DOHH2 (cell line): ENCODE results near the gene GALE.

Experiments used
- H3F3A ChIP-seq: fragments of 200-600 bp; sonication (generic), shearing (Covaris generic); 2 replicates; pipeline ENCODE4 v1.6.0; 2016; ENCODE audit warnings: antibody characterized with exemption, mild to moderate bottlenecking; ENCODE audit not compliant: control insufficient read depth, insufficient read depth
- H3K27ac ChIP-seq: fragments of 200-600 bp; sonication (generic); 2 replicates; pipeline ENCODE4 v1.5.1; 2014; ENCODE audit warnings: low read depth, mild to moderate bottlenecking, low read length, moderate library complexity
- H3K27me3 ChIP-seq: fragments of 200-600 bp; sonication (generic); 2 replicates; pipeline ENCODE4 v1.6.1; 2014; ENCODE audit warnings: mild to moderate bottlenecking, low read length, mixed read lengths; ENCODE audit not compliant: control insufficient read depth
- H3K36me3 ChIP-seq: fragments of 200-600 bp; sonication (generic); 2 replicates; pipeline ENCODE4 v1.6.1; 2014; ENCODE audit warnings: mild to moderate bottlenecking, low read length, moderate library complexity, mixed read lengths; ENCODE audit not compliant: control insufficient read depth
- H3K4me1 ChIP-seq: fragments of 200-600 bp; sonication (generic); 2 replicates; pipeline ENCODE4 v1.6.1; 2014; ENCODE audit warnings: mild to moderate bottlenecking, low read length, mixed read lengths; ENCODE audit not compliant: control insufficient read depth
- H3K4me2 ChIP-seq: fragments of 200-600 bp; sonication (generic); 2 replicates; pipeline ENCODE4 v1.6.0; 2014; ENCODE audit warnings: mild to moderate bottlenecking, low read length, moderate library complexity
- H3K4me3 ChIP-seq: fragments of 200-600 bp; sonication (generic); 2 replicates; pipeline ENCODE4 v1.5.1; 2014; ENCODE audit warnings: mild to moderate bottlenecking, low read length, mixed read lengths
- H3K79me2 ChIP-seq: fragments of 200-600 bp; sonication (generic); 2 replicates; pipeline ENCODE4 v1.6.1; 2014; ENCODE audit warnings: mild to moderate bottlenecking, low read length, mixed read lengths; ENCODE audit not compliant: control insufficient read depth
- H3K9me2 ChIP-seq: fragments of 200-600 bp; sonication (generic); replicated peaks from 2 replicates; pipeline ENCODE4 v1.6.1; 2014; ENCODE audit warnings: mild to moderate bottlenecking, low read length, mixed read lengths; ENCODE audit not compliant: control insufficient read depth
- H3K9me3 ChIP-seq: fragments of 200-600 bp; sonication (generic); 2 replicates; pipeline ENCODE4 v1.6.1; 2014; ENCODE audit warnings: antibody characterized with exemption, low read length, mixed read lengths; ENCODE audit not compliant: control insufficient read depth, insufficient read depth
- H4K20me1 ChIP-seq: fragments of 200-600 bp; sonication (generic); 2 replicates; pipeline ENCODE4 v1.6.0; 2014; ENCODE audit warnings: low read depth, mild to moderate bottlenecking, antibody characterized with exemption, low read length, moderate library complexity; ENCODE audit not compliant: control insufficient read depth, insufficient read depth
- EZH2phosphoT487 ChIP-seq: fragments of 200-600 bp; sonication (generic); IDR thresholded peaks from 2 replicates; pipeline ENCODE4 v1.6.1; 2017; ENCODE audit warnings: borderline replicate concordance, mild to moderate bottlenecking, antibody characterized with exemption, low read length, moderate library complexity, mixed read lengths
- TF ChIP-seq, protein P1 (sequence below): fragments of 200-600 bp; sonication (generic); IDR thresholded peaks from one replicate; pipeline ENCODE4 v1.5.1; 2014; ENCODE audit warnings: antibody characterized with exemption, mild to moderate bottlenecking, low read depth, low read length; ENCODE audit not compliant: poor library complexity, severe bottlenecking

Gene GALE

DNA sequence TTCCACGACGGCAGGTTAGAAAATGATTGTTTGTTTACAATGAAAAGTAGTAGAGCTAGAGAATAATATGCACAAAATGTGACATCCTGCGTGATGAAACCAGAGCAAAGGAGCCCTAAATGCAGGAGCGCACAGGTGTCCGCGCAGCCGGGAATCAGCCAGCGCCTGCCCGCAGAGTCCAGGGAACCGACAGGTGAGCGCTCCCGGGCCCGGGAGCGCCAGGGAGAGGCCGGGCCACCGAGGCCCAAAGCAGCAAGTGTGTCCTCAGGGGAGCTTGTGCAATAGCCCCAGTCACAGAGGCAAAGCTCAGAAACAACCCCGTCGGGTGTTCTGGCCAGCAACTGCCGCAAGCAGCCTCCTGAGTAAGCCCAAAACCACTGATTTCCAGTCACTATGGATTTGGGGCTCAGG lies 789 bp upstream of the GALE start:
- Histone ChIP-seq H4K20me1 (no peaks in the 10 kb centered on the region), H3K9me2 (no peaks in the 10 kb centered on the region), H3K4me1 (peaks cover 17% of the 10 kb centered on the region), H3K36me3 (peaks cover 18% of the 10 kb centered on the region), H3K9me3 (no peaks in the 10 kb centered on the region), H3F3A (no peaks in the 10 kb centered on the region), H3K27ac (peak overlapping the region; percentile 35; the same call in 1 of the 2 replicates), H3K27me3 (no peaks in the 10 kb centered on the region), H3K79me2 (peaks cover 9% of the 10 kb centered on the region), H3K4me2 (peak overlapping the region; percentile 98), H3K4me3 (peak overlapping the region; percentile 94)
- TF ChIP-seq, protein P1, sequence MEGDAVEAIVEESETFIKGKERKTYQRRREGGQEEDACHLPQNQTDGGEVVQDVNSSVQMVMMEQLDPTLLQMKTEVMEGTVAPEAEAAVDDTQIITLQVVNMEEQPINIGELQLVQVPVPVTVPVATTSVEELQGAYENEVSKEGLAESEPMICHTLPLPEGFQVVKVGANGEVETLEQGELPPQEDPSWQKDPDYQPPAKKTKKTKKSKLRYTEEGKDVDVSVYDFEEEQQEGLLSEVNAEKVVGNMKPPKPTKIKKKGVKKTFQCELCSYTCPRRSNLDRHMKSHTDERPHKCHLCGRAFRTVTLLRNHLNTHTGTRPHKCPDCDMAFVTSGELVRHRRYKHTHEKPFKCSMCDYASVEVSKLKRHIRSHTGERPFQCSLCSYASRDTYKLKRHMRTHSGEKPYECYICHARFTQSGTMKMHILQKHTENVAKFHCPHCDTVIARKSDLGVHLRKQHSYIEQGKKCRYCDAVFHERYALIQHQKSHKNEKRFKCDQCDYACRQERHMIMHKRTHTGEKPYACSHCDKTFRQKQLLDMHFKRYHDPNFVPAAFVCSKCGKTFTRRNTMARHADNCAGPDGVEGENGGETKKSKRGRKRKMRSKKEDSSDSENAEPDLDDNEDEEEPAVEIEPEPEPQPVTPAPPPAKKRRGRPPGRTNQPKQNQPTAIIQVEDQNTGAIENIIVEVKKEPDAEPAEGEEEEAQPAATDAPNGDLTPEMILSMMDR: no peak
- no peak for TF ChIP-seq EZH2phosphoT487

DNA sequence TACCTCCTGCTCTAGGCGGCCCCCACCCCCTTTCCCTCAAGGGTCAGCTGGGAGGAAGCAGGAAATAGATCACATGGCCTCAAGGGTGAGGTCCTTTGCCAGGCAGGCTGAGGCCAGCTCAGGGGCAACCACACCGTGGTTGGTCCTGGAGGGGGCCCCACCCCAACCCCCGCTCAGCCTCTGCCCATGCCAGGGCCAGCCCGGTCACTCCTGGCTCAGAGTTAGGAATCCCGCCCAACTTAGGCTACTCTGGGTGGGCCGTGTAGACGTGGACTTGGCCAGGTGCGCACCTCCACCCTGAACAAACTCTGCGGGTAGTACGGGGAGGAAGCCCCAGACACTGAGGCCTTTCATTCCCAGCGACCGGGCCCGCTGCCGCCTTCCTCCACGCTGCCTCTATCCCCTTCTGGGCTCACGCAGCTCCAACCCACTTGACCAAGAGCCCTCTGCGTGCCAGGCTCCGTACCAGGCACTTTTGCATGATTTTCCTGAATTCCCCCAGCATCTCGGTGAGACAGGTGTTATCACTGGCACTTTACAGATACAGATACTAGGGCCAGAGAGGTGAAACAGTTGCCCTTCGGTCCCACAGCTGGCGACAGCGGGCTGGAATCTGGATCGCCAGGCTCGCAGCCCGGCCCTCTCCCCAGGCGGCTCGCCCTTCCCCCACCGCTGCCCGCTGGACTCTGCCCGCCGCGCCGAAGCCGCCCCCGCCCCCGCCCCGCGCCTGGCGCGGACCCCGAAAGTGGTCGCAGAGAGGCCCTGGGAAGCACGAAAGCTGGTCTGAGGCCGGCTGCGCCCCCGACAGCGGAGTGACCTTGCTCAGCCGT lies 769 bp downstream of the GALE start:
- H3K9me3 ChIP-seq: no peaks in the 10 kb centered on the region
- peak overlapping the region; percentile 98 for H3K4me2 ChIP-seq
- TF ChIP-seq, protein P1: no peak
- TF ChIP-seq EZH2phosphoT487: no peak
- peaks cover 17% of the 10 kb centered on the region for H3K4me1 ChIP-seq
- no peaks in the 10 kb centered on the region for H3K9me2 ChIP-seq
- H3K4me3 ChIP-seq: peak overlapping the region; percentile 94
- H3K36me3 ChIP-seq: peaks cover 27% of the 10 kb centered on the region
- H3K79me2 ChIP-seq: peaks cover 9% of the 10 kb centered on the region
- H3K27ac ChIP-seq: 0 out of 2 replicates have a peak overlapping the region, but pooled peaks have one; percentile 6
- H4K20me1 ChIP-seq: no peaks in the 10 kb centered on the region
- H3F3A ChIP-seq: no peaks in the 10 kb centered on the region
- H3K27me3 ChIP-seq: no peaks in the 10 kb centered on the region

DNA sequence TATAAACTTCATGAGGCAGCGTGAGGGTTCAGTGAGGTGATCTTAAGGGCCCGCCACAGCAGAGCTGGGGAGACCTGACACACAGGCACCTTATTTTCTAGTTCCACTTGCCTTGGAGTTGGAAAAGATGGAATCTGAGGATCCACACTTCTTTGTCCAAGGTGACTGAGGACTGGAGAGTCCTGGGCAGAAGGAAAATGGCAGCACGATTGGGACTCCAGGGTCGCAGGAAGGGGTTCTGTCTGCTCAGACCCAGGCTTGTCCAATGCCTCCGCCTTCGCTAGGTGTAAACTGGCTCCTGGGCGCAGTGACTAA lies 1.3 kb downstream of the GALE start:
- peak overlapping the region; percentile 98 for H3K4me2 ChIP-seq
- peak overlapping the region; percentile 94 for H3K4me3 ChIP-seq
- H3K36me3 ChIP-seq: peaks cover 27% of the 10 kb centered on the region
- H3K27me3 ChIP-seq: no peaks in the 10 kb centered on the region
- H3K9me2 ChIP-seq: no peaks in the 10 kb centered on the region
- TF ChIP-seq, protein P1: no peak
- TF ChIP-seq EZH2phosphoT487: no peak
- H3F3A ChIP-seq: no peaks in the 10 kb centered on the region
- no peaks in the 10 kb centered on the region for H3K9me3 ChIP-seq
- H4K20me1 ChIP-seq: no peaks in the 10 kb centered on the region
- H3K4me1 ChIP-seq: peaks cover 17% of the 10 kb centered on the region
- H3K79me2 ChIP-seq: peaks cover 9% of the 10 kb centered on the region
- 0 out of 2 replicates have a peak overlapping the region, but pooled peaks have one; percentile 6 for H3K27ac ChIP-seq
